Spleen (tissue), 7 donors: Measurements from ENCODE around the gene PPP1R27.

Experiments
- CTCF ChIP-seq, 11 experiments: fragments of 200-600 bp in 7 of 11; fragments of 450-650 bp in 4 of 11; sonication (generic) in 4 of 11; IDR thresholded peaks in 8 of 11; conservative IDR thresholded peaks in 3 of 11; 1 replicate in 7 of 11; 2 replicates in 4 of 11; pipeline versions ENCODE4 v1.4.0 to v1.8.0; 2016 to 2021; ENCODE audit warnings: antibody characterized with exemption in 11 of 11, inconsistent platforms in 4 of 11, mild to moderate bottlenecking in 1 of 11
- POLR2A ChIP-seq, 3 donors: fragments of 450-650 bp; IDR thresholded peaks; one replicate each; pipeline ENCODE4 v1.5.1; 2017; ENCODE audit warnings: antibody characterized with exemption in 3 of 3, mild to moderate bottlenecking in 1 of 3
- POLR2AphosphoS5 ChIP-seq, 3 donors: sonication (generic); formaldehyde crosslinking; IDR thresholded peaks; one replicate each; pipeline ENCODE4 v1.5.1; 2017; ENCODE audit warnings: antibody characterized with exemption in 3 of 3
- donor health status: DM: no; HTN: no; CAD: no; lungs with moderate emphysema.
- donor health status: DM: no; HTN: no; CAD: no.
- donor health status: DM: no; HTN: no; CAD: no.

- no peak for TF ChIP-seq POLR2A (IDR thresholded peaks at IDR 0.05)
- TF ChIP-seq CTCF (IDR thresholded peaks at IDR 0.05 in 8 of 11, conservative IDR thresholded peaks at IDR 0.05 in 3 of 11), result no peak
- TF ChIP-seq POLR2AphosphoS5 (IDR thresholded peaks at IDR 0.05), result no peak
Observed at GRCh38 chr17:81845361-81845760, 10.5 kb upstream of the PPP1R27 start.
